ENCODE results near the gene PPP1R14C.

PPP1R14C gene

DNA sequence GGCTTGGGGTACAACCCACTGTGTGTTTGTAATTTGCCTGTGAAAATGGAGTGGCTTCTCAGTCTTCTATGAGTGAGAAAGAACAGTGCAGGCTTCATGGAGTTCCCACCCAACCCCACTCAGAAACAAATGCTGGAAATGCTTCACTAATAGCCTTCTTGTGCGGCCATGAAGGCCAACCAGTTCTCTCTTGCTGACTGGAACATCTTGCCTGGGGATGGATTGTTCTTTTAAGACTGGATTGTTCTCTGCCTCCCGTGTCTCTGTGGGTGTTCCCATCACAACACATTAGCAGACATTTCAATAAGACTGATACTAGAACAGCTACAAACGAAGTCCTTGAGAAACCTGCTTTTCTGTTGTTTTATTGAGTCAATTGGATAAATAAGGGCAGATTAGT, 110.6 kb downstream of the PPP1R14C start:
- no peak for DNase-seq

DNA sequence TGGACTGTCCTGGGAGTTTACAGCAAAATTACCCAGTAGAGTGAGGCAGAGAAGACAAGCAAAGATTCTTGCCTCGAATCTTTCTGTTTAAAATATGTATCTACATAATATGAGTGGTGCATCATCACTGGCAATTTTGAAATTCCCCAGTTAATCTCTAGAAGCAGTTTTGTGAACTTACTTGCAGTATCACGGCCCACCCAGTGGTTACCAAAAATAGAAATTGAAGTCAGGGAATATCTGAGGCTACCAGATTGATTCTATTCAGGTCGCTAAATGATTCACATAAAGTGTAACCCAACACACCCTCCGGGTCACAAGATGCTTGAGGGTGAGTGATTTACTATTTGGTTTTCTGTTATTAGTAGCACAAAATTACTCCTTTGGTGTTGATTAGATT, 111.9 kb downstream of the PPP1R14C start:
- no peak for DNase-seq

DNA sequence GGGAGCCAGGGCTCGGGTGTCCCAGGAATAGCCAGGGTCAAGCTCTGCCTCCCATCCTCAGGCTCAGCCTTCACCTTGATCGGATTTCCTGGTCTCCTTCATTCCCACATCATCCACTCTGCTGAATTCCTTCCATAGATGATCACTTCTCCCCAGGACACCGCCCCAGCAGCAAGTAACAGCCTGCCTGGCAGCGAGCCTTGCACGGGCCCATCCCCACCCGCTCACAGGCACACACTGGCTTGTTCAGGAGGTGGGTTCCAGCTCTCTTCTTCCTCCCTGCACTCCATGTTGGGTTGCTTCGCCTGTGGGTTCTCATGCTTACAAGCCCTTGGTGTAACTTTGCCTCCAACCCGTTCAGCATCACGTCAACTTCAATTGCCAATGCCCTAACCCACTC, 113.0 kb downstream of the PPP1R14C start:
- no peak for DNase-seq

- DNase-seq: no peak
These were observed 113.9 kb downstream of the PPP1R14C start for GRCh38 chr6:150256618-150257272.

DNA sequence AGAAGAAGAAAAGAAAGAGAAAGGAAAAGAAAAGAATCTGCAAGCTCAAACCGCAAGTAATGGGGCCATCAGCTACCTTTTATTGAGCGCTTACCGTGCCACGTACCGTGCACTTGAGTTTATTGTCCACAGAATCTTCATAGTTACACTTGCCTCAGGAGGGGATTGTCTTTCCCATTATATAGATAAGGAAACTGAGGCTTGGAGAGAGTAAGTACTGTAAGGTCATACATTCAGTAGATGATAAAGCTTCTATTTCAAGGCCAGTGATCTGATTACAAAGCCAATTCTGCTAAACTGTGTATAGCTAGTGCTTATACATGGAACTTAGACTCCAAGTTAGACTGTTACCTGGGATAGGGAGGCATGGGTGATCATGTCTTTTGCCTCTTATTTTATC, 115.5 kb downstream of the PPP1R14C start:
- no peak for DNase-seq

DNA sequence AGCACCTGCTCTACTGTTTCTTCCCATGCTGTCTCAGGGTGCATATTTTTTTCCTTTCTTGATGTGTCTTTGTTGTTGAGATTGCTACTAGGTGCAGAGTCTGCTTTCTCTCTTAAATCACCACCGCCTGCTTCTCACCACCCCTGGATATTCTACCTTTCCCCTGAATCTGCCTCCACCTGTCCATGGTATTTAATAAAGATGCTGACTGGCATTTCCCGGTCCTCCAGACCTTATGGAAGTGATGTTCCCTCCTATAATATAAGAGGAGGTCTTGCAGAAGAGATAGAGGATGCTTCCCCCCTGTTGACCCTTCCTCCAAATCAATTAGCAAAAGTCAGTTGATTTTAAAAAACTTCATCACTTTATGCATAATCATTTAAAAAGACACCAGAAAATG, 118.1 kb downstream of the PPP1R14C start:
- DNase-seq: no peak

DNA sequence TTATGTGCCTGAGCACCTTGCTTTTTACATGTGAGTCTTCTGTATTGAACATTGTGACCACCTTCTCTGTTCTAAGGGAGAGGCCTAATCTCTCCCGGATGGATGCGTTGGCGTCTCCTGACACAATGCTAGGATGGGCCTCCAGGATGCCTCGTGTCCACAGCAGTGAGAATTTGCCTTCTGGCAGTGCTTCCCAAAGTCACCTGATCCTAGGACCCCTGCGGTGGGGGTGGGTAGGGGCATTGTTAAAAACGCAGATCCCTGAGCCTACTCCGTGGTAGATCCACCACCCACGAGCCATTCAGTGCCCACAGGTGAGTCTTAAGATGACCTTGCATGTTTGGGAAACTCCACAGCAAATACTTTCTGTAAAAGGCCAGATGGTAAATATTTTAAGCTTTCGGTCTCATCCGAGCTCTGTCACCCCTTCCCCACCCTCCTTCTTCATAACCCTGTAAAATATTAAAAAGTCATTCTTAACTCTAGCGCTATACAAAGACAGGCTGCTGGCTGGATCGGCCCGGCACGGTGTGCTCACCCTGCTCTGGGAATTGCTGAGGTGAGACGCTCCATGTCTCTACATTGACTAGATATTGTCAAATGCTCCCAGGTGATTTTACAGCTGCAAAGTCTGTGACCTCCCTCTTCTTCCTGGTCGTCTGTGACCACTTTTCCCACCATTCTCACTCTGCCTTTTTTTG, 119.3 kb downstream of the PPP1R14C start:
- no peak for DNase-seq

DNA sequence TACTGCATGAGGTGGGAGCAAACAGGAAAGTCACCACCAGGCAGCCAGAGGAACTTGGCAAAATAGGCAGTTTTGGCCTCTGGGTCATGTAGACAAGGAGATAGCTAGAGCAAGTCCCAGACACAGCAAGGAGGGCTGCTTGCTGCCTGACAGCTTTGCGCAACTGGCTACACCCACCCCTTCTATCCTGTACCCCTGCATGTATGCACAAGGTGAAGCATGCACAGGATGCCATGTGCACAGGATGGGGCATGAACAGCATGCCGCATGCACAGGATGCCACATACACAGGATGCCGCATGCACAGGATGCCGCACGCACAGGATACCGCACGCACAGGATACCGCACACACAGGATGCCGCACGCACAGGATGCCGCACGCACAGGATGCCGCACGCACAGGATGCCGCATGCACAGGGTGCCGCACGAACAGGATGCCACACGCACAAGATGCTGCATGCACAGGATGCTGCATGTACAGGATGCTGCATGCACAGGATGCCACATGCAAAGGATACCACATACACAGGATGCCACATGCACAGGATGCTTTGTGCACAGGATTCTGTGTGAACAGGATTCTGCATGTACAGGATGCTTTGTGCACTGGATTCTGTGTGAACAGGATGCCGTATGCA, 121.0 kb downstream of the PPP1R14C start:
- no peak for DNase-seq

DNA sequence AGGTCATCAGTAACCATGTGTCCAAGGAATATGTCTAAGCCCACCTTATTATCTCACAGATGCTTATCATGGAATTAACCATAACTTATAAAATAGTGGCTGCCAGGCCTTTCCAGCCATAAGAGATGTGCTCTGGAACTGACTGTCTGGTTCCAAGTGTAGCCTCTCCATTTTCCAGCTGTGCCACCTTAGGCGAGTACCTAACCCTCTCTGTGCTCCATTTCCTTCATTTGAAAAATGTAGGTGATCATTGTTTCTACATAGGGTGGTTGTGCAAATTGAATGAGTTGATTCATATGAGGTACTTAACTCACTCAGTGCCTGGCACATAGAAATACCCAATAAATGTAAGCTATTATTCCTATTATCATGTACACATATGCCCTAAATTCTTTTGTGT, 123.5 kb downstream of the PPP1R14C start:
- DNase-seq: no peak

GRCh38 chr6:150266963-150267685, 124.3 kb downstream of the PPP1R14C start:
- DNase-seq: no peak

GRCh38 chr6:150267686-150268561, 125.1 kb downstream of the PPP1R14C start:
- DNase-seq: no peak

GRCh38 chr6:150269130-150269856, 126.4 kb downstream of the PPP1R14C start:
- no peak for DNase-seq

DNA sequence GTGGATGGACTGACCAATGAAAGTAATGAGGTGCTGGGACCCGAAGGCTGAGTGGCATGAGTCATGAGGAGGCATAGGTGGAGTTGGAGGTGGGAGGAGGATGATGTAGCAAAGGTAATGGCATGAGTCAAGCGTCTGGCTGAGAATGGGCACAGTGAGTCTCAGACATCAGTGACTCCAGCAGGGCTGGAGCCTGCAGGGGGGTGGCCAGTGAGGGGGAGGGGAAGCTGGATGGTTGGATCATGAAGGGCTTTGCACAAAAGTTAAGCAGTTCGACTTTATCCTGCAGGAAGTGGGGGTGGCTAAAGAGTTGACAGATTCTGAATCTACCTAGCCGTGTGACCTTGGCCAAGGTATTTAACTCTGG, 127.0 kb downstream of the PPP1R14C start:
- DNase-seq: no peak

- DNase-seq: no peak
These were observed 127.6 kb downstream of the PPP1R14C start for GRCh38 chr6:150270330-150271052.

DNA sequence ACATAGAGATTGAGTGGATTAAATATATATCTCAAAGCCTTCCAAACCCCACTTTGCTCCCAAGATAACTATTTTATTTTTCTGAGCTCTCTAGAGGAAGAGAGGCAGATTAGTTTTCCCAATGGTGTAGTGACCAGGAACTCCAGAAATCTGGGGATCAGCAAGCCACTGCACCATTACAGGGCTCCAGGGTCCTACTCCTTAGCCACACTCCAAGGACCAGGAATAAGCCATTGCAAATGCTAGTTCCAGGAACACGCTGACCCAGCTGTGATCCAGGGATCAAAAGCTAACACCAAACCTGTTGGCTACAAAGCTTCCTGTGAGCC, 128.3 kb downstream of the PPP1R14C start:
- DNase-seq: no peak

DNA sequence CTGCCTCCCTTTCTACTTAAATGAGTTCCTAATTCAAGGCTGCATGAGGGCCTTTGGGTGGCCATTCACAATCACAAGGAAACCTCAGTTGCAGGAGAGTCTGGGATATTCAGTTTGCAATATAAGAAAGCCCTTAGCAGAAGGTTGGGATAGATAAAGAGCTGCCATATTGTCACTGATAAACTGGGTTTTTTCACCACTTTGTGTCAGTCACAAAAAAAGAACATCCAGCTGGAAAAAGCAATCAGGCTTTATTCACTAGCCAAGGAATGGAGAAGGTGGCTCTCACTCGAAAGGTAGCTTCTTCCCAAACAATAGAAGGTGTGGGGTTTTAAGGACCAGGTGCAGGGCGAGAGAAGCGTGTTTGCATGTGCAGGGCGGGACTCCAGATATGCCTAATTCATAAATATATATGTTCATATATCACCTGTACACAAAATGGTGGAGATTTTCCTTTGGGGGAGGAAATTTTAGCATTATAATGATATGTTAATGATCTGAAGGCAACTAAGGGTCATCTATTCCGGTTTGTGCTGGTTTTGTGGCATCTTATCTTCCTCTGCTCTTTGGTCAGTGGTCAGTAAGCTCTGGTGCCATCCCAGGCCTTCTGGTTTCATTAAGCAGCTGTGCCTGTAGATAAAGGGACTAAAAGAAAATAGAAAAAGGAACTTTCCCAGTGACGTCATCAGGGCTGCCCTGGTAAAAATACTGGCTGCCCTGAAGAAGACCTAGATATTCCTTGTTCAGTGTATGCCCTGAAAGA, 128.8 kb downstream of the PPP1R14C start:
- no peak for DNase-seq

GRCh38 chr6:150272264-150272975, 129.6 kb downstream of the PPP1R14C start:
- DNase-seq: no peak

DNA sequence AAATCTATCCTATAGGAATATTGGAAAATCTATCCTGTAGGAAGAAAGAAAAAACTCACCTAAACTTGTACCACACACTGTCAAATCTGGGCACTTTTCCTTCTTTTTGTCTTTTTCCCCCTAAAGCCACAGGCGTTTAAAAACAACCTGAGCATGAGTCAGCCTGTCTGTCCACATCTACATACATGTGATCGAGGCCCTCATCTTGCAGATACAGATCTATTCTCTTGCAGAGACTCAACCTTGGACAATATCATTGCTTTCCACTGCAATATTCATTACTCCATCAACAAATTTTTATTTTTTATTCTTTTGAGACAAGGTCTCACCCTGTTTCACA, 130.1 kb downstream of the PPP1R14C start:
- DNase-seq: no peak

DNA sequence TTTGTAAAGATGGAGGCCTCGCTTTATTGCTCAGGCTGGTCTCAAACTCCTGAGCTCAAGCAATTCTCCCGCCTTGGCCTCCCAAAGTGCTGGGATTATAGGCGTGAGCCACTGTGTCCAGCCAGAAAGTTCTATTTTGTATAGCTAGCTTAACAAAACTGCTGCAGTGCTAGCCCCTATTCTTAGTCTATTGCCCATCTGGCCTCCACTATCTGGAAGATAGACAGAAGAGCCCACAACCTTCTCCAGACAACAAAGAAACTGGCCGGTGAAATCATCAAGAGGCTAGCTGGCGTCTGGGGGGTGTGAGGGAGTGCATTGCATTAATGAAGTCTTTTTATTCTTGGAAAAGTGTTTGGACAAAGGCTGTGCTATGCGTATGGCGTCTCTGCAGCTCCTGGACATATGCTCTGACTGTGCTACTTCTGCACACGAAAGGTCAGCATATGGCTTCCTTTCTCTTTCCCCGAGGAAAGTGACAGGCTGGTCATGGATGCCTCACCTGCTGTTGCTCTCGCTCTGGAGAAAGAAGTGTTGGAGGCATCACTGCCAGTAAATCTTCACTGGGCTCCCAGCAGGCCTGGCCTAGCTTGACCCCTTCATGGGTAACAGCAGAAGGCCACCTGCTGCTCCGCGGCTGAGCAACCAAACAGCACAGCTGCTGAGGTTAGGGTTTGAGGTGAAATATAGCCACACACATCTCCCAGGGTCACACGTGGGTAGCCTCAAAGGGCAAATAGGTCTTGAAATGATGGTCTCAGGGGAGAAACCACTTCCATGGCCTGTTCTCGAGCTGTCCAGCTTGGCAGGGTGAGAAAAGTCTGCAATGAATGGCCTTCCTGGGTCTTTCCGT, 130.8 kb downstream of the PPP1R14C start:
- DNase-seq: no peak
